CD14-positive monocyte (primary cell): Measurements from ENCODE around the gene ASAP3. TPM values are rescaled to one million over a fixed set of nuclear protein-coding genes. Genes with fewer than 3 reads are reported as not detected.
"Not testable (repeated sequence)": the region's sequence is repeated elsewhere in the genome, so short reads cannot be mapped to it uniquely, and the experiment has no call there.

ENCODE experiments used
- DNase-seq, 3 donors: peaks; one replicate each; pipeline ENCODE4 v3.0.0-alpha.2; 2011 to 2022
- H2AFZ ChIP-seq: 2 replicates; pipeline ENCODE4 v1.6.0; 2012; ENCODE audit warnings: mild to moderate bottlenecking, low read depth, low read length, inconsistent platforms; ENCODE audit not compliant: insufficient read depth, poor library complexity, severe bottlenecking
- H3K27ac ChIP-seq, 2 donors: 1 replicate in 1 of 2; 2 replicates in 1 of 2; pipeline ENCODE4 v1.5.1; 2012 to 2013; ENCODE audit warnings: low read length in 2 of 2, control low read depth in 1 of 2, inconsistent platforms in 1 of 2, low read depth in 1 of 2, mild to moderate bottlenecking in 1 of 2
- H3K27me3 ChIP-seq, 2 donors: one replicate each; pipeline versions ENCODE4 v1.6.0 to v1.6.1; 2011 to 2013; ENCODE audit warnings: low read length in 2 of 2; ENCODE audit not compliant: control insufficient read depth in 2 of 2, insufficient read depth in 2 of 2
- H3K36me3 ChIP-seq, 2 donors: replicated peaks in 1 of 2; 1 replicate in 1 of 2; 2 replicates in 1 of 2; pipeline versions ENCODE4 v1.5.1 to v1.6.1; 2012 to 2013; ENCODE audit warnings: low read length in 2 of 2, control low read depth in 1 of 2, inconsistent platforms in 1 of 2, mild to moderate bottlenecking in 1 of 2; ENCODE audit not compliant: insufficient read depth in 2 of 2, control insufficient read depth in 1 of 2
- H3K4me1 ChIP-seq, 2 donors: 1 replicate in 1 of 2; 2 replicates in 1 of 2; pipeline versions ENCODE4 v1.5.1 to v1.6.1; 2012 to 2013; ENCODE audit warnings: low read length in 2 of 2, control low read depth in 1 of 2, inconsistent platforms in 1 of 2, mild to moderate bottlenecking in 1 of 2, moderate library complexity in 1 of 2; ENCODE audit not compliant: insufficient read depth in 2 of 2, control insufficient read depth in 1 of 2
- H3K4me2 ChIP-seq: replicated peaks from 2 replicates; pipeline ENCODE3; 2012; ENCODE audit warnings: low read length, moderate library complexity, mild to moderate bottlenecking; ENCODE audit not compliant: poor library complexity, severe bottlenecking; ENCODE audit errors: extremely low read depth
- H3K4me3 ChIP-seq, 3 experiments: fragments of 200-600 bp in 1 of 3; sonication (generic) in 1 of 3; replicated peaks in 1 of 3; 1 replicate in 2 of 3; 2 replicates in 1 of 3; pipeline ENCODE4 v1.5.1; 2011 to 2013; ENCODE audit warnings: low read length in 3 of 3, mild to moderate bottlenecking in 3 of 3, control low read depth in 2 of 3, low read depth in 2 of 3, inconsistent platforms in 1 of 3, moderate library complexity in 1 of 3
- H3K79me2 ChIP-seq: 2 replicates; pipeline ENCODE4 v1.6.0; 2012; ENCODE audit warnings: mild to moderate bottlenecking, control low read depth, inconsistent platforms, low read length, moderate library complexity; ENCODE audit not compliant: insufficient read depth
- H3K9ac ChIP-seq: 2 replicates; pipeline ENCODE4 v1.6.0; 2017; ENCODE audit warnings: low read length, mild to moderate bottlenecking; ENCODE audit not compliant: insufficient read depth, poor library complexity, severe bottlenecking
- H3K9me3 ChIP-seq, 2 donors: replicated peaks in 1 of 2; 1 replicate in 1 of 2; 2 replicates in 1 of 2; pipeline versions ENCODE4 v1.5.1 to v1.6.1; 2012 to 2013; ENCODE audit warnings: low read length in 2 of 2, control low read depth in 1 of 2; ENCODE audit not compliant: control insufficient read depth in 1 of 2, insufficient read depth in 1 of 2
- H4K20me1 ChIP-seq: 2 replicates; pipeline ENCODE4 v1.6.0; 2012; ENCODE audit warnings: mild to moderate bottlenecking, low read length, control low read depth, moderate library complexity; ENCODE audit not compliant: insufficient read depth
- H3K27ac Mint-ChIP-seq, 7 donors: one replicate each; pipeline ENCODE4 v1.8.0; 2020; ENCODE audit warnings: mild to moderate bottlenecking in 7 of 7, mixed read lengths in 7 of 7, moderate library complexity in 6 of 7, inconsistent platforms in 2 of 7
- H3K27me3 Mint-ChIP-seq, 3 donors: one replicate each; pipeline ENCODE4 v1.8.0; 2021 to 2022; ENCODE audit warnings: low read depth in 3 of 3, mild to moderate bottlenecking in 3 of 3, mixed read lengths in 3 of 3, moderate library complexity in 3 of 3, inconsistent platforms in 1 of 3
- H3K36me3 Mint-ChIP-seq, 2 donors: one replicate each; pipeline ENCODE4 v1.8.0; 2020; ENCODE audit warnings: mixed read lengths in 2 of 2, inconsistent platforms in 1 of 2, mild to moderate bottlenecking in 1 of 2
- H3K4me1 Mint-ChIP-seq: one replicate; pipeline ENCODE4 v1.8.0; 2020; ENCODE audit warnings: mild to moderate bottlenecking, mixed read lengths
- H3K4me3 Mint-ChIP-seq, 2 donors: one replicate each; pipeline ENCODE4 v1.8.0; 2020; ENCODE audit warnings: mild to moderate bottlenecking in 2 of 2, mixed read lengths in 2 of 2, moderate library complexity in 1 of 2
- H3K9me3 Mint-ChIP-seq, 7 donors: one replicate each; pipeline ENCODE4 v1.8.0; 2020 to 2022; ENCODE audit warnings: mixed read lengths in 7 of 7, mild to moderate bottlenecking in 6 of 7, moderate library complexity in 6 of 7, inconsistent platforms in 2 of 7
- WGBS: methylation state at CpG from one replicate; pipeline ENCODE4 v1.1.5; 2013; ENCODE audit warnings: missing lambda C conversion rate; ENCODE audit not compliant: insufficient coverage; 5-methylcytosine and 5-hydroxymethylcytosine counted together
- intact Hi-C, 2 donors: fragments of 100-400 bp; cut with micrococcal nuclease; formaldehyde crosslinking; loops; one replicate each; pipeline versions ENCODE4 v1.15.0 to v1.15.1; 2023
- polyA plus RNA-seq, 3 donors: library from polyadenylated mRNA; depleted of rRNA in 1 of 3; unstranded in 2 of 3; stranded (reverse) in 1 of 3; fragments of 300-500 nt in 2 of 3; fragments of >200 nt in 1 of 3; fragmentation: Illumina TruSeq in 2 of 3; gene quantifications; 1 replicate in 2 of 3; 2 replicates in 1 of 3; pipeline ENCODE4 v1.2.3, GENCODE V29; 2012 to 2021
- TF ChIP-seq, protein P1 (sequence below): fragments of 200-600 bp; IDR thresholded peaks from one replicate; pipeline ENCODE4 v1.8.0; 2022; ENCODE audit warnings: antibody characterized with exemption, mild to moderate bottlenecking

The ASAP3 gene
- polyA plus RNA-seq, 3 donors, result 0.27 to 1.1 TPM; not detected in 1

GRCh38 chr1:23497777-23498439 lies 13.9 kb upstream of the ASAP3 start:
- Mint-ChIP-seq H3K4me3 (peak overlapping the region in 1 of 2 donors; percentile 9), H3K9me3 (no peaks in the 10 kb centered on the region), H3K36me3 (peaks cover 0 to 2% of the 10 kb centered on the region in 2 donors), H3K4me1 (peaks cover 17% of the 10 kb centered on the region), H3K27me3 (peaks cover 3 to 15% (median 11%) of the 10 kb centered on the region in 3 donors), H3K27ac (peak overlapping the region; percentile 81 to 96 (median 93))
- no CpG with 5 or more reads among the region's 3 CpGs for WGBS
- H4K20me1 ChIP-seq, result no peaks in the 10 kb centered on the region
- H3K4me3 ChIP-seq, result no peak overlapping the region
- TF ChIP-seq, protein P1, sequence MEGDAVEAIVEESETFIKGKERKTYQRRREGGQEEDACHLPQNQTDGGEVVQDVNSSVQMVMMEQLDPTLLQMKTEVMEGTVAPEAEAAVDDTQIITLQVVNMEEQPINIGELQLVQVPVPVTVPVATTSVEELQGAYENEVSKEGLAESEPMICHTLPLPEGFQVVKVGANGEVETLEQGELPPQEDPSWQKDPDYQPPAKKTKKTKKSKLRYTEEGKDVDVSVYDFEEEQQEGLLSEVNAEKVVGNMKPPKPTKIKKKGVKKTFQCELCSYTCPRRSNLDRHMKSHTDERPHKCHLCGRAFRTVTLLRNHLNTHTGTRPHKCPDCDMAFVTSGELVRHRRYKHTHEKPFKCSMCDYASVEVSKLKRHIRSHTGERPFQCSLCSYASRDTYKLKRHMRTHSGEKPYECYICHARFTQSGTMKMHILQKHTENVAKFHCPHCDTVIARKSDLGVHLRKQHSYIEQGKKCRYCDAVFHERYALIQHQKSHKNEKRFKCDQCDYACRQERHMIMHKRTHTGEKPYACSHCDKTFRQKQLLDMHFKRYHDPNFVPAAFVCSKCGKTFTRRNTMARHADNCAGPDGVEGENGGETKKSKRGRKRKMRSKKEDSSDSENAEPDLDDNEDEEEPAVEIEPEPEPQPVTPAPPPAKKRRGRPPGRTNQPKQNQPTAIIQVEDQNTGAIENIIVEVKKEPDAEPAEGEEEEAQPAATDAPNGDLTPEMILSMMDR, result no peak
- H3K4me1 ChIP-seq, result peaks cover 15 to 16% of the 10 kb centered on the region in 2 donors
- no peak overlapping the region for H3K4me2 ChIP-seq
- no peaks in the 10 kb centered on the region for H3K36me3 ChIP-seq
- intact Hi-C loops, result loop anchor here (1.0 to 5.0 kb wide), 3 partner anchors 42 to 139 kb away; no protein-coding TSS in a partner anchor
- no peak overlapping the region for H3K9ac ChIP-seq
- H3K27ac ChIP-seq, result peak overlapping the region; percentile 76 to 80
- H2AFZ ChIP-seq, result peak overlapping the region; percentile 3
- peak; percentile 73 to 85 (median 85) for DNase-seq
- H3K79me2 ChIP-seq, result no peaks in the 10 kb centered on the region
- H3K9me3 ChIP-seq, result no peaks in the 10 kb centered on the region
- no peaks in the 10 kb centered on the region for H3K27me3 ChIP-seq

- Histone ChIP-seq H3K4me1 (peaks cover 15 to 16% of the 10 kb centered on the region in 2 donors), H3K27ac (no peak overlapping the region), H3K4me3 (no peak overlapping the region), H3K79me2 (no peaks in the 10 kb centered on the region), H4K20me1 (no peaks in the 10 kb centered on the region), H3K9me3 (no peaks in the 10 kb centered on the region), H3K9ac (no peak overlapping the region), H3K27me3 (no peaks in the 10 kb centered on the region), H2AFZ (peak overlapping the region; percentile 65), H3K4me2 (no peak overlapping the region), H3K36me3 (no peaks in the 10 kb centered on the region)
- TF ChIP-seq, protein P1, result no peak
- peak overlapping the region in 2 of 7 donors; percentile 87 to 96 for H3K27ac Mint-ChIP-seq
- no peak overlapping the region for H3K4me3 Mint-ChIP-seq
- intact Hi-C loops, result loop anchor here (1.0 to 5.0 kb wide), 3 partner anchors 44 to 141 kb away; no protein-coding TSS in a partner anchor
- H3K9me3 Mint-ChIP-seq, result no peaks in the 10 kb centered on the region
- WGBS, result 77% methylated on average over 3 of the region's 7 CpGs
- DNase-seq, result no peak
- H3K27me3 Mint-ChIP-seq, result peaks cover 3 to 13% (median 13%) of the 10 kb centered on the region in 3 donors
- peaks cover 14% of the 10 kb centered on the region for H3K4me1 Mint-ChIP-seq
- H3K36me3 Mint-ChIP-seq, result peaks cover 0 to 2% of the 10 kb centered on the region in 2 donors
Observed at GRCh38 chr1:23496490-23497181, 12.7 kb upstream of the ASAP3 start.

GRCh38 chr1:23494836-23495235 lies 10.9 kb upstream of the ASAP3 start:
- not testable (repeated sequence) for H3K9me3 Mint-ChIP-seq, H3K79me2 ChIP-seq, H3K27ac Mint-ChIP-seq, H3K9ac ChIP-seq, DNase-seq, H3K36me3 Mint-ChIP-seq, H3K9me3 ChIP-seq, H3K36me3 ChIP-seq, H3K27ac ChIP-seq, H3K4me3 ChIP-seq, H3K4me2 ChIP-seq, H3K27me3 ChIP-seq, H4K20me1 ChIP-seq, H2AFZ ChIP-seq
- H3K4me3 Mint-ChIP-seq, result peak overlapping the region in 1 of 2 donors; percentile 11
- peaks cover 17% of the 10 kb centered on the region for H3K4me1 Mint-ChIP-seq
- peaks cover 15 to 16% of the 10 kb centered on the region in 2 donors for H3K4me1 ChIP-seq
- WGBS, result 86% methylated on average over 4 of the region's 6 CpGs
- intact Hi-C loops, result loop anchor here (5.0 kb wide), 1 partner anchor 142 kb away; no protein-coding TSS in a partner anchor
- H3K27me3 Mint-ChIP-seq, result peaks cover 20 to 21% (median 20%) of the 10 kb centered on the region in 3 donors
